HG03457 (cell line): ENCODE results near the gene SDK1.

ENCODE experiments used
- ATAC-seq: cut with Tn5 transposase; IDR thresholded peaks from one replicate; pipeline ENCODE4 v1.9.1; 2021; ENCODE audit warnings: moderate number of reproducible peaks; ENCODE audit not compliant: unreplicated experiment

SDK1 gene

GRCh38 chr7:4159761-4160554 lies 858.9 kb downstream of the SDK1 start:
- no peak for ATAC-seq

GRCh38 chr7:4162884-4163564 lies 862.0 kb downstream of the SDK1 start:
- no peak for ATAC-seq

- no peak for ATAC-seq
Observed at GRCh38 chr7:4163565-4164203, 862.6 kb downstream of the SDK1 start.

DNA sequence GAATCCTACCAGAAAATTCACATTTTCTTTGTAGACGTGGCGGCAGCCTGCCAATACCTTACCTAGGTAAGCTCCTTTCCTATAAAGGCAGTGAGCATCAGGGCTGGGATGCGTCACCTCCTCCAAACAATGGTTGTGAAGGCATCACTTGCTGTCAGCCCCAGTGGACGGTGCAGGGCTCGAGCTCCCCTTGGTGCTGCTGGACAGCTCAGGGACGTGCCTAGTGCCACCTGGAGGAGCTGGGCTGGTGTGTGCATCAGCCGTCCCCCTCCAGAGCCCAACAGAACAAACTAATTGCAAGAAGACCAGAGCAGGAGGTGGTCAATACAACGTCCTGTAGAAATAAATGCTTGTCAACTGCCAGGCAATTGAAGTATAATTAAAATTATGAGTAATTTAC lies 863.5 kb downstream of the SDK1 start:
- ATAC-seq: no peak

- ATAC-seq: no peak
Observed at GRCh38 chr7:4166340-4166739, 865.3 kb downstream of the SDK1 start.

DNA sequence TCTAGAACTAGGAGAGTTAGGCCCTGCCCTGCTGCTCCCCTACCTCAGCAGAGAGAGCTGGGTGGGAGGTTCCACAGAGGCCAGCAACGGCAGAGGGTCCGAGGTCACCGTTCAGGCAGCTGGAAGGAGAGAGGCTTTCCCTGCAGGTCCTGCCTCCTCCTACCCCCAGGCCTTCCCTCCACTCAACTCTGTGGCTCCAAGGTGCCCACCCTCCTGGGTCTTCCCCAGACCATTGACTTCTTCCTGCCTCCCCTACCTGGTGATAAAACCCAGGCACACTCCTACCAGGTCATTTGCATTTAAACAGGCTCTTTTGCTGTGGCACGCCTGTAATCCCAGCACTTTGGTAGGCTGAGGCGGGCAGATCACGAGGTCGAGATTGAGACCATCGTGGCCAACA lies 865.8 kb downstream of the SDK1 start:
- ATAC-seq: no peak

- no peak for ATAC-seq
Observed at GRCh38 chr7:4167385-4167910, 866.4 kb downstream of the SDK1 start.

DNA sequence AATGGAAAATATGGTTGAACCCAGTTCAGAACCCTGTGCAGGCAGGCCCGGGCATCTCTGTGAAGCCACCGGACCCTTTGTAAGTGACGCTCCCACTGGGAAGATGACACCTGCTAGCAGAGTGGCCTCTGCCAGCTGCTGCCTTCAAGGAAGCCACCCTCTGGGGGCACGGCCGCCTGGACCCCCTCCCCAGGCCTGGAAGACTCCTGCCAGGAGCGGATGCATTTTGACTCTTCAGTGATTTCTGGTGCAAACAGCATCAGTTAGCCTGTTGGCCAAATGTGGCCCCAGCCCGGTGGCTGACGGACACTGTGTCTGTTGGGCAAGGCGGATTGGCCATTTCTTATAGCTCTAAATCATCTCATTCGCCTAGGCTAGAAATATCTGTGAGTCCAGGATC lies 867.0 kb downstream of the SDK1 start:
- ATAC-seq: no peak

DNA sequence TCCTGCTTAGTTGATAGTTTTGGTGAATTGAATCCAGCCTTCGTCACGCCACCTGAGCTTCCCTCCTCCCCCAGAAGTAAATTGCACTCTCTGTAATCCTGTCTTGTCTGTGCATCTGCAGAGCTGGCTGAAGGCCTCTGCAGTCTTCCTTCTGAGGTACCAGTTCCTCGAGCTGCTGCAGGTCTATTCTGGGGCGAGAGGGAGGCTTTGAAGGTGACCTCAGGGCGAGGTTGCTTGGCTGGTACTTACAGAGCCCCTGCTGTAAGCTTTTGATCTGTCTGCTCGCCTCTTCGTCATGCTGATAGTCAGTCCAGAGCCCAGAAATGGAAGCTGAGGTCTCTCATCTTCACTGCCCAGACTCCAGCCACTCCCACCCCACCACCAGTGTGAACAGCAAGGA lies 867.5 kb downstream of the SDK1 start:
- ATAC-seq: no peak

- ATAC-seq: no peak
Observed at GRCh38 chr7:4169455-4169854, 868.4 kb downstream of the SDK1 start.

GRCh38 chr7:4170997-4171786 lies 870.1 kb downstream of the SDK1 start:
- no peak for ATAC-seq

DNA sequence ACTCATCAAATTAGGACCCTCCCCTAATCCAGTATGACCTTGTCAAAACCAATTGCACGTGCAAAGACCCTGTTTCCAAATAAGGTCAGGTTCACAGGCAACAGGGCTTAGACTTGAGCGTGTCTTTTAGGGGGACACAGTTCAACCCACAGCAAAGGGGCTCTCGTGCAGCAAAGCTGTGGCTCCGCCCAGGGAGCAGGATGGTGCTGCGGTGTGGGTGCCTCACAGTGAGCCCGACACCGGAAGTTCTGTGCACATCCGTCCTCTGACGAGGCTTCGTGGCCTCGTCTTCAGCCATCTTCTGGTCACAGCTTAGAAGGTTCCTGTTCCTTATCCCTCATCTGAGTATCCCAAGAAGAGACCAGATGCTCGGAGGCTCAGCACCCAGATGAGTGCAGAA lies 871.8 kb downstream of the SDK1 start:
- ATAC-seq: no peak

- no peak for ATAC-seq
Observed at GRCh38 chr7:4173615-4174014, 872.6 kb downstream of the SDK1 start.

GRCh38 chr7:4174016-4174415 lies 873.0 kb downstream of the SDK1 start:
- no peak for ATAC-seq

DNA sequence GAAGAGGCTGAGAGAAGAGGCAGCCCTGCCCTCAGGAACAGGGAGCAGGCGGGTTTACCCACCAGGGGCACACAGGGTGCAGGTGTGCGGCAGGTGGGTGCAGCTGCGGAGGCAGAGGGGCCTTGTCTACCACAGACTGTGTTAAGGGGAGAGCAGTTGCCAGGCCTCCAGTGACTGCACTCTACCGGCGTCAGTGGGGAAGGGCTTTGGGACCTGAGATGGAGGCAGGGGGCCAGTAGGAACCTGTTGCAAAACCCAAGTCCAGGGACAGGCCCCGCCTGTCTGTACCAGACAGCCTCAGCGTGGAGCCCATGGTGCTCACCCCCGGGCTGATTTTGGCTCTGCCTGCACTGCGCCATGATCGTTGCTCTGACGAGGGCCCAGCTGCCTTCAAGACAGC lies 873.4 kb downstream of the SDK1 start:
- ATAC-seq: no peak

GRCh38 chr7:4174884-4175283 lies 873.8 kb downstream of the SDK1 start:
- no peak for ATAC-seq

GRCh38 chr7:4175346-4175973 lies 874.4 kb downstream of the SDK1 start:
- no peak for ATAC-seq

DNA sequence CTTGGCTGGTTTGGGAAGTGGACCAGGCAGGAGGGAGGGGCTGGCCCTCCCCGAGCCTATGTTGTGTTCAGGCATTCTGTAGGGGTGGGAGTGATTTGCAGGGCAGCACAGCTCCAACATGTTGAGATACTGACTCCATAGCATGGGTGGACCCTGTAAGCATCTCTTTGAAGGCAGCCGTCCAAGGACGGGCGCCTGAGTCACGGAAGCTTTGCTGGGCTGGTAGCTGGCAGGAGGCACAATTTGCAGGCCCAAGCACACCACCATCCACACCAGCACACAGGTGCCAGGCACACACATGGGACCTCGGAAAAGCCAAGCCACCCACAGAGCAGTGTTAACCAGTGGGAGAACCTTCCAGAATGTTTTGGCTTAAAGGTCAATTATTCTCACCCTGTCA lies 875.9 kb downstream of the SDK1 start:
- no peak for ATAC-seq

DNA sequence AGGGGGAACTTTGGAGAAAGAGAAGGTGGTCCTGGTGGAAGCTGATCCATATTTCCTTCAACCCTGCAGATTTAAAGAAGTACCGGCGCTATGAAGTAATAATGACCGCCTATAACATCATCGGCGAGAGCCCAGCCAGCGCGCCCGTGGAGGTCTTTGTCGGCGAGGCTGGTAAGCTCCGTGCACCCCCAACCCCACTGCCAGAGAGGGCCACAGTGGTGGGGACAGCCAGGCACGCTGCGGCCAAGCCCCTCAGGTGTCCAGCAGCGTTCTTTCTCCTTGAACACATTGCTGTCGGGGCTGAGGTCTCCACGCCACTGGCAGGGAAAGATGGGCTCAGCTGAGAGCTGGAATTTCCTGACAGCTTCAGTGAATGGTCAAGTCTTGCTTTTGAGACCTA lies 877.4 kb downstream of the SDK1 start:
- ATAC-seq: no peak

GRCh38 chr7:4178916-4179687 lies 878.0 kb downstream of the SDK1 start:
- ATAC-seq: no peak
